Tibial nerve (tissue), 4 donors: ENCODE results near the gene SWAP70.

ENCODE experiments used
- CTCF ChIP-seq, 5 experiments: fragments of 200-600 bp in 3 of 5; fragments of 450-650 bp in 2 of 5; sonication (generic) in 3 of 5; IDR thresholded peaks; one replicate each; pipeline ENCODE4 v1.5.1; 2016 to 2019; ENCODE audit warnings: antibody characterized with exemption in 5 of 5, mild to moderate bottlenecking in 3 of 5, moderate library complexity in 2 of 5
- EP300 ChIP-seq, 2 donors: sonication (generic); formaldehyde crosslinking; IDR thresholded peaks; one replicate each; pipeline ENCODE4 v1.6.1; 2017; ENCODE audit warnings: antibody characterized with exemption in 2 of 2, mild to moderate bottlenecking in 1 of 2

GRCh38 chr11:9687711-9688477, 24.0 kb downstream of the SWAP70 start:
- no peak for TF ChIP-seq CTCF (IDR thresholded peaks at IDR 0.05)
- no peak for TF ChIP-seq EP300 (IDR thresholded peaks at IDR 0.05)
